Panc1 (cell line): Measurements from ENCODE around the gene SYT8. TPM values are rescaled to one million over a fixed set of nuclear protein-coding genes. Genes with fewer than 3 reads are reported as not detected.

Experiments used
- ATAC-seq: fragments of 200-7000 bp; cut with Tn5 transposase; 2 replicates; pipeline ENCODE4 v1.9.1; 2020; ENCODE audit warnings: mild to moderate bottlenecking, moderate library complexity
- BruUV-seq: library from RNA; stranded (reverse); fragments of 400-500 nt; replicated peaks from 2 replicates; lab custom pipeline; 2021; lab: Mats Ljungman, UMichigan
- CTCF ChIA-PET: fragments of 300-600 bp; sonication (Branson Sonifier 250); formaldehyde crosslinking; loops from one replicate; lab custom pipeline; 2022; ENCODE audit warnings: antibody characterized with exemption; lab: Charles Lee
- POLR2A ChIA-PET: fragments of 300-600 bp; sonication (Branson Sonifier 250); formaldehyde crosslinking; loops from one replicate; lab custom pipeline; 2022; ENCODE audit warnings: antibody characterized with exemption; lab: Charles Lee
- DNase-seq: peaks from one replicate; pipeline ENCODE4 v3.0.0-alpha.2; 2010; ENCODE audit warnings: low read depth, low spot score
- H3K27ac ChIP-seq: 2 replicates; pipeline ENCODE4 v1.5.1; 2011; ENCODE audit warnings: mild to moderate bottlenecking, low read length, inconsistent platforms
- H3K27me3 ChIP-seq: fragments of 200-500 bp; sonication (Bioruptor generic); 2 replicates; pipeline ENCODE4 v1.6.0; 2014; ENCODE audit warnings: low read length, inconsistent platforms; ENCODE audit not compliant: control insufficient read depth, insufficient read depth
- H3K36me3 ChIP-seq: fragments of 200-500 bp; sonication (Bioruptor generic); 2 replicates; pipeline ENCODE4 v1.5.1; 2014; ENCODE audit warnings: inconsistent platforms, mild to moderate bottlenecking, low read length, moderate library complexity; ENCODE audit not compliant: control insufficient read depth, insufficient read depth
- H3K4me1 ChIP-seq: 2 replicates; pipeline ENCODE4 v1.5.1; 2011; ENCODE audit warnings: inconsistent platforms, mild to moderate bottlenecking, low read length, moderate library complexity; ENCODE audit not compliant: control insufficient read depth, insufficient read depth
- H3K4me3 ChIP-seq, 2 experiments: 2 replicates each; pipeline ENCODE4 v1.5.1; 2011 to 2012; ENCODE audit warnings: low read depth in 2 of 2, low read length in 2 of 2, mild to moderate bottlenecking in 2 of 2, inconsistent platforms in 1 of 2, moderate library complexity in 1 of 2
- H3K9me3 ChIP-seq: fragments of 200-500 bp; sonication (Bioruptor generic); 2 replicates; pipeline ENCODE4 v1.5.1; 2014; ENCODE audit warnings: low read depth, mild to moderate bottlenecking, inconsistent platforms, low read length, moderate library complexity; ENCODE audit not compliant: control insufficient read depth, insufficient read depth
- CTCF ChIP-seq: fragments of 450-650 bp; IDR thresholded peaks from 2 replicates; pipeline ENCODE4 v1.5.1; 2017; ENCODE audit warnings: mild to moderate bottlenecking
- POLR2AphosphoS5 ChIP-seq: IDR thresholded peaks from 2 replicates; pipeline ENCODE4 v1.6.1; 2012; ENCODE audit warnings: mild to moderate bottlenecking, low read depth, low read length, moderate library complexity
- REST ChIP-seq, 2 experiments: IDR thresholded peaks; 2 replicates each; pipeline ENCODE4 v1.6.1; 2011 to 2012; ENCODE audit warnings: low read depth in 2 of 2, control low read depth in 1 of 2, low read length in 1 of 2, mild to moderate bottlenecking in 1 of 2, moderate library complexity in 1 of 2; ENCODE audit not compliant: insufficient read depth in 1 of 2
- SIN3A ChIP-seq: IDR thresholded peaks from 2 replicates; pipeline ENCODE4 v1.6.1; 2012; ENCODE audit warnings: low read depth, mild to moderate bottlenecking, low read length, moderate library complexity, borderline replicate concordance; ENCODE audit not compliant: insufficient read depth
- TCF7L2 ChIP-seq: IDR thresholded peaks from 2 replicates; pipeline ENCODE4 v1.6.1; 2011; ENCODE audit warnings: mild to moderate bottlenecking, low read depth, low read length, inconsistent platforms
- in situ Hi-C: cut with HindIII; loops from 2 replicates; pipeline ENCODE4 v1.10.0; 2016; ENCODE audit warnings: low sequenced_read_pairs, low pct_unique_long_range_greater_than_20kb
- intact Hi-C: fragments of 100-400 bp; cut with micrococcal nuclease; formaldehyde crosslinking; loops from one replicate; pipeline ENCODE4 v1.10.0; 2022; ENCODE audit not compliant: unreplicated experiment
- total RNA-seq: library from RNA; stranded (reverse); gene quantifications from one replicate; pipeline ENCODE4 v1.2.1, GENCODE V29; 2021; ENCODE audit not compliant: unreplicated experiment

Gene SYT8
- total RNA-seq, 1 experiment from 2014 or later = 3.5 TPM

GRCh38 chr11:1861435-1862411 lies 26.9 kb downstream of the SYT8 start:
- peaks cover 22% of the 10 kb centered on the region for H3K4me1 ChIP-seq
- intact Hi-C loops (no loop called here), in situ Hi-C loops (no loop called here)
- ChIA-PET CTCF (interaction anchor here (0.7 kb wide), 1 partner anchor 116 kb away, joined by 4 read pairs; no protein-coding TSS in a partner anchor), POLR2A (no interaction called here)
- H3K27ac ChIP-seq = no peak overlapping the region
- DNase-seq (no peak), ATAC-seq (no peak)
- no peaks in the 10 kb centered on the region; the same call in 1 of the 2 replicates for H3K27me3 ChIP-seq
- no TSS peak for BruUV-seq
- H3K4me3 ChIP-seq = no peak overlapping the region
- no peaks in the 10 kb centered on the region for H3K36me3 ChIP-seq
- no peak for TF ChIP-seq TCF7L2
- TF ChIP-seq SIN3A = no peak
- TF ChIP-seq CTCF = no peak
- no peak for TF ChIP-seq REST (IDR thresholded peaks at IDR 0.05; ENCODE audit: insufficient read depth in 1 of 2, low read depth in 2 of 2, low read length in 1 of 2)
- TF ChIP-seq POLR2AphosphoS5 = no peak
- H3K9me3 ChIP-seq = no peaks in the 10 kb centered on the region

- Histone ChIP-seq H3K4me1 (peaks cover 22% of the 10 kb centered on the region), H3K27ac (peak overlapping the region; percentile 80), H3K36me3 (no peaks in the 10 kb centered on the region), H3K9me3 (no peaks in the 10 kb centered on the region), H3K27me3 (no peaks in the 10 kb centered on the region; the same call in 1 of the 2 replicates), H3K4me3 (no peak overlapping the region)
- CTCF ChIA-PET = interaction anchor here (0.7 kb wide), 1 partner anchor 115 kb away, joined by 4 read pairs; no protein-coding TSS in a partner anchor
- peak; percentile 3; the same call in 1 of the 2 replicates for ATAC-seq
- POLR2A ChIA-PET = no interaction called here
- TF ChIP-seq POLR2AphosphoS5 (no peak), REST (IDR thresholded peaks at IDR 0.05; ENCODE audit: insufficient read depth in 1 of 2, low read depth in 2 of 2, low read length in 1 of 2) (no peak), CTCF (no peak), TCF7L2 (no peak), SIN3A (no peak)
- intact Hi-C loops (no loop called here), in situ Hi-C loops (no loop called here)
- no peak for DNase-seq
- BruUV-seq = no TSS peak
These were observed 28.0 kb downstream of the SYT8 start for GRCh38 chr11:1862588-1863351.
